ENCODE data around the gene RERG.
"Not testable (repeated sequence)": the region's sequence is repeated elsewhere in the genome, so short reads cannot be mapped to it uniquely, and the experiment has no call there.

RERG gene, protein sequence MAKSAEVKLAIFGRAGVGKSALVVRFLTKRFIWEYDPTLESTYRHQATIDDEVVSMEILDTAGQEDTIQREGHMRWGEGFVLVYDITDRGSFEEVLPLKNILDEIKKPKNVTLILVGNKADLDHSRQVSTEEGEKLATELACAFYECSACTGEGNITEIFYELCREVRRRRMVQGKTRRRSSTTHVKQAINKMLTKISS

DNA sequence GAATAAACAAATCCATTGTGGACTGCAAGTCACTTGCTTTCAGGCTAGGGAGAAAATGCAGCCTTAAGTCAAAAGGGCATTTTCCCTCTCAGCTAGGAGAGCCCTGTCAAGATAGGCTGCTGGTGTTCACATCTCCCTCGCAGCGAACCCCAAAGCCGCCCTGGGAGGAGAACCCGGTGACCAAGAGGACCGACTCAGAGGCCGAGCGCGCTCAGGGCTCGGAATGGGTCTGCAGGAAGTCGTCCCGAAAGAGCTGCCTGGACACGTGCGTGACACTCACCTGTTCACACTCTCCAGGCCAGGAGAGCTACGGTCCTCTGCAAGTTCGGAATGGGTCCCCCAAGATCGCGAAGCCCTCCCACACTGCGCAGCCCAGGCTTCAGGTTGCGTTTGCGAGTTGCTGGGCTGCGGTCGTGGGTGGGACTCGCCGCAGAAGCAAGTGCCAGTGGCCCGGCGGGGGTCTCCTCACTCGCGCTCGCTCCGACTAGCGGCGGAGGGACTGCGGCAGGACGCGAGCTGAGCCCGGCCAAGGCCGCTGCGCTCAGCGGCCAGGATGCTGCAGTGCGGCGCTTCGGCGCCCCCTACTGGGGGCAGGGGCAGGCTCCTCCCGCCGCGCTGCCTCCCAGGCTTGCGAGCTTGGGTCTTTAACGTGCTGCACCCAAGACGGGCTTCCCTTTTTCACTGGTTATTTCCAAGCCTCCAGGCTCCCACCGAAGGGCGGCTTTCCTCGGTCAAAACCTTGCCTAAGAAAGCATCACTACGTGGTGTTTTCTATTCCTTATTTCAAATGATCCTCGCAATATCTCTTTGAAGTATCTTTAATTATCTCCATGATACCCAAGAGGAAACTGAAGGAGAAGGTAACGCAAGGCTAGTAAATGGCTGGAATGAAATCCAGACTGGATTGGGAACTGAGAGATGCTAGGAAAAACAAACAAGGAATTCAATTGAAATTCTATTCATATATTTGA lies at the start of gene RERG:
Gene RERG, minus strand, starts transcription at position 503 of the 971 bp plus-strand sequence. CDS start 3,928 bp downstream, outside the sequence.
- peak; percentile 60 for DNase-seq

DNA sequence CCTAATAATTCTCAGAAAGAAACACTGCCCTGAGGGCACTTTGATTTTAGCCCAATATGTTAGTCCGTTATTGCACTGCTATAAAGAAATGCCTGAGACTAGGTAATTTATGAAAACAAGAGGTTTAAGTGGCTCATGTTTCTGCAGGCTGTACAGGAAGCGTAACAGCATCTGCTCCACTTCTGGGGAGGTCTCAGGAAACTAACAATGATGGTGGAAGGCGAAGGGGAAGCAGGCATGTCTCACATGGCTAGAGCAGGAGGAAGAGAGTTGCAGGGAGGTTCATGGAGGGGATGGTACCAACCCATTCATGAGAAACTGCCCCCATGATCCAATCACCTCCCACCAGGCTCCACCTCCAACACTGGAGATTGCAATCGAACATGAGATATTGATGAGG lies 49.4 kb upstream of the RERG start:
- DNase-seq: no peak

DNA sequence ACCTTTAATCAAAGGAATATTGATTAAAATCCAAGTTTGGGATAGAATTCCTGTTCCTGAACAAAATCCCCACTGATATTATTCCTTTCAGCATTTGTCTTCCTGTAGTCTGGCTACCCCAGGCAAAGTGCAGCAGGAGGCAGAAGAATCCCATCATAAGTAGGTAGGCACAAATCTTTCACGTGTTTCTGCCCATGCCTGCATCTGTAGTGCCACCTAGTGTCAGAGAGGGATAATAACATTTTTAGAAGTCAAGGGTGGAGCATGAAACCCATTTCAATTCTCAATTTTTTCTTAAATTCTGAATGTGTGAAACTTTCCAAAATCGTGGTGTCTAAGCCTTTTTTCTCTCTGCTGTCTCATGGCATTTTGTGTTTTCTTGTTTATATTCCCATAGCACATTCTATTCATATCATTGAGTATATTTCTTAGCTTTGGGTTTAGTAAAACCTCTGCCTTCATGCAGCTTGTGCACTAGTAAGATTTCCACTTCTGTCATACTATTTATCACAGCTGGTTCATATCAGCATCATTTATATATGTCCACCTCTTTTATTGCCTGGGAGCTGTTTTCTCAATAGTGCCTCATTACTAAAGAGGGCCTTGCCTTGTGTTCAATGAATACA lies 47.8 kb upstream of the RERG start:
- DNase-seq: peak; percentile 6

DNA sequence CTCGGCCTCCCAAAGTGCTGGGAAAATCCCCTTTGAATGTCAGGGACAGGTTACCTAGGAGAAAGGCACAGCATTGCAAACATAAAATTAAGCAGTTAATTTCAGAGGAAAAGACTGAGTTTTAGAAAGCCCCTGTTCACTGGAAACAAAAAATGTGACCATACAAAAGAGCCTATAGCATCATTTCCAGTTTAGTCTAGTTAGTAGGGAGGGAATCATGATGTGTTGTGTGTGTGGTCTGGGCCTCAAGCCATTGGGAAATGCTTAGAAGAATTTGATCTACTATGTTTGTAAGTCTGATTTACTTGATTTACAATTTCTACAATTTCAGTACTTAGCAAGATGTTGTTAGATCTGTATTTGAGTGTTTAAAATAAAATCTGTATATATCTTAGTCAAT lies 47.1 kb upstream of the RERG start:
- no peak for DNase-seq

DNA sequence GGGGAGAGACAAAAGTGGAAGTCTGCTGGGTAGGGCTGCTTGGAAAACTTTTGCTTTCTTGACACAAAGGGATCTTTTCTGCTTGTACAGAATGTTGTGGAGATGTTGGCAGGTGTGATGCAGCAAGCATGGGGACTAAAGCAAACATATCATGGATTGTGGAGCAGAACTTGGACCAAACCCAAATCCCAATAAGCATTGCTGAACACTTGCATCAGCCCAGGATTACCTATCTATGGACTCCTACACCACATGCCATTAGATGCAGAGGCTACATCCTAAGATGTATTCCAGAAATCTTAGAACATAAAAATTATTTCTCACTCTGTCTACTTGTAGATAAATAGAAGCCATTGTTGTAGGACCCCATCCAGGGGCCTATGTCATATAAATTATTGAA lies 44.7 kb upstream of the RERG start:
- DNase-seq: no peak

DNA sequence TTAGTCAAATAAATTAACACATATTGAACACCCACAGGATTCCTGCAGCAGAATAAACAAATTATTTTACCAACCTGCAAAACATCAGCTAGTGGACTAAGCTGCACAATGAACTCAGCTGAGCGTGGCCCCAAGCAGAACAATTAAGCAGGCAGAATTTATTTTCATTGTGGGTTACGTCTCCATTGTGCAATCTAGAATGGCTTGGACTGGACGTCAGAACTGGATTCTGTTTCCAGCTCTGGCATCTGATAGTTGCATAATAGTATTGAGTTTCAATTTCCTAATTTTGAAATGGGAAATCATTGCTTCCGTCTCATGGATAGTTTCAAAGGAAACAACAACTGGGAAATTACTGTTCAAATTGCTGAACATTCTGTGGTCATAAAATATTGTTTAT lies 35.5 kb upstream of the RERG start:
- DNase-seq: no peak

DNA sequence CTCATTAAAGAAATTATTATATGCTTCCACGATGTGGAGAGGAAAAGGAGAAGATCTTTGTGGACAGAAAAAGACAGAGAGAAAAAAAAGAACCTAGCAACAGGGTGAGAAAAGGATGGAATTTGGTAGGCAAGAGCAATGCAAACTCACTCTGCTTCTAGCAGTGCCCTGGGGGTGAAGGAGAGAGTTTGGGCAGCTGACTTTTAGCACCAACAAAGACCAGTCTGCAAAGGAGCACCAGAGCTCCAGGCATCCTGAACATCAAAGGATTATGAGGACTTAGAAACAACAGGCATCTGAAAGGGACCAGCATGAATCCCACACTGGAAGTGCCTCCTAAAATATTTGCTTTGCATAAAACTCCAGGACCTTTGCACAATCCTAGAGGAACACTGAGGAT lies 32.8 kb upstream of the RERG start:
- no peak for DNase-seq

DNA sequence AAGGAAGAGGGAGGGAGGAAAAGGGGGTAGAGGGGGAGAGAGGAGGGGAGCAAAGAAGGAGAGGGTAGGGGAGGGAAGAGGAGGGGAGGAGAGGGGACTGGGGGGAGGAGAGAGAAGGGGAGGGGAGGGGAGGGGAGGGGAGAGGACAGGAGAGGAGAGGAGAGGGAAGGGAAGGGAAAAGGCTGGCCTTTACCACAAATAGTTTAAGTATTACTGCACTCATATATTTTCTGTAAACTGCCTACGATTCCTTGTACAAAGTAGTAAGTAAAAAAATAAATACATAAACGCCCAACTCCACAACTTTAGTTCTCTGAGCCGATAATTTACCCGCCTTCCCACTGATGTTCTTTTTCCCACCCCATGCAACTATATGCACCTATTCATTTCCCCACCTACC lies 23.7 kb upstream of the RERG start:
- no peak for DNase-seq

DNA sequence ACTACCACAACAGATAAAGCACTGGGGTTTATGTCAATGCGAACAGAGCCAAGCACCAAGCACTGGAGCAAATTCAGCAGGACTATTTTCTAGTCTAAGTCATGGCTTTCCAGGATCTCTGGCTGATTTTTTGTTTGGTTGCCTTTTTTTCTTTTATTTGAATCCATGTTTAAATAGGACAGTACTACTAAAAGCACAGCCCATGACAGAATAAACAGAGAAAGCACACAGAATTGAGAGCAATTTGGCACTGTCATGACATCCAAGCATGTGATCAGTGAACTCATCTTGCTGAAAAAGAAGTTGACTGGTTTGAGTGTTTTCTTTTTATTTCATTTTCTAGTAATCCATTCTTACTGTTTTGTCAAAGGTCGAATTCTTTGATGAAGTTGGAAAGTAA lies 23.1 kb upstream of the RERG start:
- no peak for DNase-seq

DNA sequence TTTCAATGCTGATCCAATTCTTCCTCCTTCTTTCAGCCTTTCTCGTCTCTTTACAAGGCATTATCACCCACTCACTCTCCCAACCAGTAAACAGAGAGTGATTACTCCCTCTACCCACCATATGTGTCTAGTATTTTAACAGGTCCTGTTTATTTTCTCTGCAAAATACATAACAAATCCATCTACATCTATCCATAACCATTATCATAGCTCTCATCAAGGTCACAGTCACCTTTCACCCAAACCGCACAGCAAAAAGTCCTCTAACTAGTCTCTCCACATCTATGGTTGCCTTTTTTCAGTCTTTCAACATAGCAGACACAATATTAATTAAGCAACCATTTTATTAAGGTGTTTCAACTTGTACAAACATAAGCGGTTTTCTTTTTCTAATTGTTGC lies 21.9 kb upstream of the RERG start:
- DNase-seq: no peak

DNA sequence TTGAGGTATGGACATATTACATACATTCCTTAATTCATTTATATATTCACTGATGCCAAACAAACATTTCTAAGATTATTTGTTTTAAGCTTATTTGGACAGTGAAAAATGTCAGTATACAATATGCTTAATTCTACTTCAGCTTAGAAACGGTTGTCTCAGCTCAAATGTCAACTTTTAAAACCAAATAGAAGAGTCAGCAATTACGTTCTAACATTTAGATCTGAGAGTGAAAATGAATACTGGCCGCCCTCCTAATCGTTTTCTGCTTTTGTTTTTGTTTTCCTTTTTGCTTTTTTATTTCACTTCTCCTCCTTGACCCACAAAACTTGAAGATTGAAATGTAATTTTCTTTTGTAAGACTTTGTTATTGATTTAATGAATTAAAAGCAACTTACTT lies 19.7 kb upstream of the RERG start:
- no peak for DNase-seq

DNA sequence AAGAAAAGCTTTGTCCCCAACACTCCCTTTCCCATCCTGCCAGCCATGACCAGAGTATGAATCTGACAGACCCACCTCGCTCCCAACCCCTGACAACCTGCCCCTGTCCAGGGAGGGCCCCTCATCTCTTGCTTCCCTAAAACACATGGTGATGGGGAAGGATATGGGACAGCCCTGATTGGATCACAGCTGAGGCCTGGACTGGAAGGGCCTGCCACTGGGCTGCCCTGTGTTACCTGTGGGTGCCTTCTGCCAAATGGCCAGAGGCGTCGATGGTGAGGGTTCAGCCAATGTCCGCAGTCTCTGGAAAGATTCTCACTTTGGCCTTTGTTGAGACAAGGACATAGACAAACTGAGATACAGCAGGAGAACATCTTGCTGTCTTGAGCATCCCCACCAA lies 13.3 kb upstream of the RERG start:
- no peak for DNase-seq

DNA sequence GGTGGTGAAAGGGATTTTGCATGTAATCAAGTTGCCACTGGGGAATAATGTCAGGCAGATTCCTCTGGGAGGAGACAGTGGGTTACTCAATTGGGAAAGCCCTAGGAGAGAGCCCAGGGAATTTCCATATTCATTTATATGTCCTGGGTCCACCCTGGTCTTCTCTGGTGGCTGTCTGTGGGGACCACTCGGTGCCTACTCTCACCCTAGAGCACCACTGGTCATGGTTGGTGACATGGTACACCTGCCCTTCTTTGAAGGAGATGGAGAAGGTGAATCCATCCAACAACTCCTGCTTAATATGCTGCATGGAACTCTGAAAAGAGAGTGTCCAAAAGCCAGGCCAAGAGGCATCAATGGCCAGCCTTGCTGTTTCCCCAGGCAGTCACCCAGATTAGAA lies 12.8 kb upstream of the RERG start:
- no peak for DNase-seq

DNA sequence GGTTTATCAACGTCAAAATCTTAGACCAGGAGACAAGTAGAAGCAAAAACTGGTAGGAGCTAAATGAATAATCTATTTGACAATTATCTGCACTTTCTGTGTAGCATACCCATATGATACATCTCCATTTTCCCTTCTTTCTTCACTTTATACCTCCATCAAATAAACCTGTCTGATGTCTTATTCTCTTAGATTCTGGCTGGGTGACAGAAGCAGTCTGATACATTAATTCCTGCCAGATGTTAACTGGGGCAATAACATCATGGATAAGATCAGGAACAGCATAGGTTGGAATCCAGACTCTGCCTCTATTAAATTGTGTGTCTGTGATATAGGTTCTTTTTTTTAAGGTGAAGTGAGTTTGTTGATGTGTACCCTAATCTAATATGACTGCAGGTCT lies 11.7 kb upstream of the RERG start:
- DNase-seq: no peak

DNA sequence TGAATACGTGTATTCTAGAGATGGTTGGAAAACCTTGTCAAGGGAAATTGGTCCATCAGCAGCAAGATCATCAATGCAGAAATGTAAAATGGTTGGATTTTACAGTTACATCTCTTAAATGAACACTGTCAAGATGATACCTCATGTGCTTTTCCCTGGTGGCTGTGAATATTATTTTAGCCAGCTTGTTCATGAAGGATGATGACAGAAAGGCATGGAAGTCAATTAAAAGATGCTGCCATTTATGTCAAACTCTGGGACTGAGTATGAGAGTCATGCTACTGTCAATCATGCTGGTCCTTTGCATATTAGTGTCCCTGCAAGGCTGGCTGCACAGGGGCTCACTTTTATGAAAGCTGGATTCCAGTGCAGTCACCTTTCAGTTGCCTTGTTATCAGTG lies 10.3 kb upstream of the RERG start:
- DNase-seq: no peak

DNA sequence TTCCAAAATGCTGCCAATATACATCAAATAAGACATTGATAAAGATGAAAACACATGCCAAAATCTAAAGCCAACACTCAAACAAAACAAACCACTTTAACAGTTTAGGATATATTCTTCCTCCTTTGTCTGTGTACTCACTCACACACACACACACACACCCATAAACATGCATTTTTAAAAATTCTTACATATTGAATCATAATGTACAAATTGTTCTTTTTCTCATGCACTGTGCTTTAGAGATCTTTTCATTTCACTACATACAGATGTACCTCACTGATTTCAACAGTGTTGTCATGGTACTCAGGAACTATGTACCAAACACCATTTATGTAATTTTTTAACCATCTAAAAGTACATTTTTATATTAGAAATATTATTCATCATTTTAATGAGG lies 9.5 kb upstream of the RERG start:
- DNase-seq: no peak

DNA sequence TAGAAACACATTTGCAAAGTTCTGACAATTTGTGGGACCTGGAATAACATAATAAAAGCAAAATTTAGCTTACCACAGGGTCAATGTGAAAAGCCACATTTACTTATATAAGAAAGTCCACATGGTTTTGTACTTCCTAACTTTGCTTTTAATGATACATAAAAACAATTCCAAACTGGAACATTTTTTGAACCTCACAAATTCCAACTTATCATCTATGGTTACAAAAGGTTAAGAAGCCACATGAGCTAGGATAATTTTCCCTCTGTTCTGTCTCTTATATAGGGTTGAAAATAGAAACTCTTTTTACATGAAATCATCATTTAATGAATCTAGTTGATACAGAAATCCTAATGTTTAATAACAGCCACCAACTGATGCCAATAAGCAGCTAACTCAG lies 8.9 kb upstream of the RERG start:
- DNase-seq: no peak

DNA sequence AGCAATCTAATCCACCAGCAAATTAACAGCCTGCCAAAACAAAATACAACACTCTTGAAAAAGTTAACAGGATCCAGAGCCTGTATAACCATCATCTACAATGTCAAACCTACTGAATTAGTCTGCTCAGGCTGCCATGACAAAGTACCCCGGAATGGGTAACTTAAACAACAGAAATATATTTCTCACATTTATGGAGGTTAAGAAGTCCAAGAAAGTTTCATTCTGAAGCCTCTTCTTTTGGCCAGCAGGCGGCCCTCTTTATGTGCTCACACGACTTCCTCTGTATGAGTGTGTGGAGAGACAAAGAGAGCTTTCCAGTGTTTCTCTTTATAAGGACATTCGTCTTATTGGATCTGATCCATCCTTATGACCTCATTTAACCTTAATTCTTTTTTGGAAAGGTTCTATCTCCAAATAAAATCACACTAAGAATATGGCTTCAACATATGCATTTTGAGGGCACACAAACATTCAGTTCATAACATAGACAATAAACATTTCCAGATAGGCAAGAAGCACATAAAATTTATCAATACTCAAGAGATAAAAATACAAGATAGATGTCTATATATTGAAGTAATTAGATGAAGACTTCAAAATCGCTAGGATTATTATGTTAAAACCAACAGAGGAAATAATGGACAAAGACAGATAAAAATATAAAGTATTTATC lies 5.9 kb upstream of the RERG start:
- no peak for DNase-seq

DNA sequence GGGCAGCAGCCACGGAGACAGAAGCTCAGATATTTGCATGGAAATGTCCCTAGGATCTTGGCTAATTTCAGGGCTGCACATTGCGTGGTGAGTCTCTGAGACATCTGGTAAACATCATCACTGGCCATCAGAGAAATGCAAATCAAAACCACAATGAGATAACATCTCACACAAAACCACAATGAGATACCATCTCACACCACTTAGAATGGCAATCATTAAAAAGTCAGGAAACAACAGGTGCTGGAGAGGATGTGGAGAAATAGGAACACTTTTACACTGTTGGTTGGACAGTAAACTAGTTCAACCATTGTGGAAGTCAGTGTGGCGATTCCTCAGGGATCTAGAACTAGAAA lies 4.6 kb upstream of the RERG start:
- DNase-seq: not testable (repeated sequence)

DNA sequence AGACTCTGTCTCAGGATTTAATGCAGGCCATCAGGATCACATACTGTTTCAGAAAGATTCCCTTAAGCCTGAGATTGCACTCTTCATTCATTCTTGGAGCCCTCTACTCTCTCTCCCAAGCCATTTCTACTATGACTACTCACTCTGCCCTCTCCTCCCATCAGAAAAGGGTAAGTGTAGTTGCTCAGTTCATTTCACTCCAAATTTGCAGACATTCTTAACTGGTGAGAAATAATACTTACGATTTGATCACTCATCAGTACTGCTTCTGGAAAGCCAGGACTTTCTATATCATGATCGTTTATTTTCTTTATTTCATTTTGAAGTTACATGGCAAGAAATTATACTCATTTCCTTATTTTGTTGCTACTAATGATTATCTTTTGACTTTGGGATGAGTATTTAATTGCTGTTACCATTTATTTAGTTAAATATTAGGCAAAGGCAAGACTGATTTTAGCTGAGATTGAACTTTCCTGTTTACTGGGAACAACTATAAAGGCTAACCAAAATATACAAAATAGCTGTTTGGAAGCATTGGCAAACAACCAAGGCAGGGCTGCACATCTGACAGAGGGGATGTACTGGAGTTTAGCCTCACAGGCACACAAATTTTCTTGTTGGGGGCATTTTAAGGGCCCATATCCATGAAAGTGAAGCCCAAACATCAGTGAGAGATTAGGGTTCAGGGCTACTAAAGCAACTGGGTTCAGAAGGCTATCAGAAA lies 4.1 kb upstream of the RERG start:
- DNase-seq: no peak

DNA sequence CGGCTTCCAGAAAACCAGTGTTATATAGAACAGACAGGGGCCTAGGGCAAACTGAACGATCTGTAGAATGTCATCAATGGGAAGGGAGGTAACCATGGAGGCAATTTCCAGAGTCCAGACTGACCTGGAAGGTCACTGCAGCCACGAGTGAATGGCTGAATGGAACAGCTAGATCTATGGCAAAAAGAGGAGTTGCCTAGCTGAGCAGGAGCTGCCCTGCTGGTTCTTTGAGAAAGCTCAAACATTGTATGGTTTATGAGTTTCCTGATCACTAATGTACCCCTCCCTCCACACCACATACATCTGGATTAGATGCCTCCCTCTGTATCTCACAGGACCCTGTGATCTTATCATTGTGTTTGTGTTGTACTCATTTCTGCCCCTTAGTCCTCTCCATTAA lies 1.0 kb upstream of the RERG start:
- DNase-seq: no peak

DNA sequence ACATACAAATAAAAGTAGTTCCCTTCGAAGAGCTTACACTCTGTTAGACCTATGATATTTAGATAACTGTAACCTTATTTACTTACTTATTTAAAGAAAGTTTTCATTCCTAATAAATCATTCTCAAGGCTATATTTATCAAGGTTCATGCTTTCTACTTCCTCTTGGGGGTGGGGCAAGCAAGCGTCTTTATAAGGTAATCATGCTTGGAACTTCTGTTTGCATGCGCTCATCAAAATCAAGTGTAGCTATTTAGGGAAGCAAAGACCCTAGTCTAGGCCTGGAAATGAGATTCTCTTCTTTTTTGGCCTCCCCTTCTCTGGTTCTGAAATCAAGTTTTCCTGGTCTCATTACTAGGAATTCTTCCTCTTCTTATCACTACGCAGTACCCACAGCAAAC lies 766 bp downstream of the RERG start:
- DNase-seq: no peak

DNA sequence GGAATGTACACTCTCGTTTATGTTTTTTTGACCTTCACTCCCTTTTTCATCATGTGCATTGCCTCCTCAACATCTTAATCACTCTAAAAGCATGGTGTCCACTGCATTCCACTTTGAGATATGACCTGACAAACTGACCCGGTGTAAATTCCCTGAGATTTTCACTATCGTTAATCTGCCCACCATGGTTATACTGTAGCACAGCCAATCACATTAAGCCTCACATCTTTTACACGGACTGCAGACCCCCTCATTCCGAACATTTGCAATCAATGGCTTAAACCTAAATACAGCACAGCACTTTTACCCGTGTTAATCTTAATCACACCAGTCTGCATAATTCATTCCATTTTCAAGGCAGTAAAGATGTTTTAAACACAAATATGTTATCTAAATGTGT lies 2.4 kb downstream of the RERG start:
- DNase-seq: no peak

All from CD4-positive, alpha-beta T cell treated with Interferon gamma for 1 hour (primary cell).